DMS153 (cell line): Measurements from ENCODE around the gene IRF8.
"Not testable (repeated sequence)": the region's sequence is repeated elsewhere in the genome, so short reads cannot be mapped to it uniquely, and the experiment has no call there.

Experiments
- DNase-seq: peaks from one replicate; lab custom pipeline; 2025; lab: John Stamatoyannopoulos, UW

Gene IRF8

DNA sequence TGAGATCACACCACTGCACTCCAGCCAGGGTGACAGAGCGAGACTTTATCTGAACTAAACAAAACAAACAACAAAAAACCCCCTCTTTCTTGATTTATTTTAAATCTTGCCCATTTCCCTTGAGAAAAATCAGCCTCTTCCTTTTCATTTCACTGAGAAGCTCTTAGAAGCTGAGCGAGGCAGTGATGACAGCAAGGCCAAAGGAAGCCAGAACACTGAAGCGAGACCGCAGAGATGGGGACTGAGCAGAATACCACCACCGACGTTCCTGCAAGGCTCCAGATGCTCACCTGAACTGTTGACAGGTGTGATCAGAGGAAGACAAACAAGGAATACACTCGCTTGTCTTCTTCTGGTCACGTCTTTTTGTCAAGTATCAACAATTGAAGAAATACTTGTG, 30.5 kb upstream of the IRF8 start:
- DNase-seq = no peak

DNA sequence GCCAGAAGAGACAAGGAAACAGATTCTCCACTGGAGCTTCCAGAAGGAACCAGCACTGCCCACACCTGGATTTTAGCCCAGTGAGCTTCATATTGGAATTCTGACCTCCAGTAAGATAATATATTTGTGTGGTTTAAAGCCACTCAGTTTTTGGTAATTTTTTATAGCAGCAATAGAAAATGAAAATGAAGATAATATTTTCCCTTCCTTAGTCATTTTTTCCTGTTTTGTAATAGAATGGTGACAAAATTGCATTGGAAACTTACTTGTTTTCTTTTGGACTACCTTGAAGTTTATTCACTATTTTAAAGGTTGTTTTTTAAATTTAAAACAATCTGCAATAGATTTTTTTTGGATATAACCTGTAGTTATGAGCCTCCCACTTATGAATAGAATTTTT, 29.8 kb upstream of the IRF8 start:
- DNase-seq = no peak

DNA sequence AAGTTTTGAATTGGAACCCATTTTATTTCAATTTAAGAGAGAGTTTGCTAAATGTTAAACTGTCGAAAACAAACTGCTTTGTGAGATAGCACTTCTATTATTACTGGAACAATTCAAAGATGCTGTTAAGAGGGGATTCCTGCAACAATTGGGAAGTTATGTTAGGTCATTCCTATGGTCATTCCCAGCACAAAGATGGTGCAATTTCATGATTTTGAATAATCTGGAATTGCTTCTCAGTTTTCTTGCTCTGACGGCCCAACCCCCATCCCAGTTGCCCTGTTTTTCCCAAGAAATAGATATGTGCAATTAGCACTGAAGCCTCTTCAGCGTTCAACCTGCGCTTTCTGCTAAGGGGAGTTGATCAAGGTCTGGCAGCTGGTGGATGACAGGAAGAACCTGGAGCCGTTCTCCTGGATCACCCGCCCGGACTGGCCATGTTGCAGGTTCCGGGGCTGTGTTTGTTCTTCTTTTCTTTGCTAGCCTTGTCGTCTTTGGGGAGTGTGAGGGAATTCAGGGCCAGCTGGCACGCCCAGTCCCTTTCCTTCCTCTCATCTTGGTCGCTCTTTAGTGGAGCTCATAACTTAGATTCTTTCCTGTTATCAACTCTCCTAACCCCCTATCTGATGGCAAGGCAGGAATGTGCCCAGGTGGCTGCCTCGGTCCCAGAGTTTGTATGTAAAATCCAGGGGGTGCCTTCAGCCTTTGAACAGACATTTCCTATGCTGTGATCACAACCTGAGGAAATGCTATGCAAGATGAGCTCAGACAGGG, 29.0 kb upstream of the IRF8 start:
- DNase-seq = no peak

DNA sequence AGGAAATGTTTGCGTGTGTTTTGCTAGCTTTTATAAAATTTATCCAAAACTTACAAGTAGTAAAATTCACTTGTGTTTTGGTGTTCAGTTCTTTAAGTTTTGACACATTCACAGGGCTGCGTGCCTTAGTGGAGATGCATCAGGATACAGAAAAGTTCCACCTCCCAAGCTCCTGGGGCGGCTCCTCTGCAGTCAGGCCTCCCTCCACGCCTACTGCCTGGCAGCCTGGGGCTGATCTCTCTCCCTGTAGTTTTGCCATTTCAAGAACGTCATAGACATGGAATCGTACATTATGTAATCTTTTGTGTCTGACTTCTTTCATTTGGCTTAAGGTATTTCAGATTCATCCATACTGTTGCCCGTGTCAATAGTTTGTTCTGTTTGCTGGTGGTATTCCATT, 27.2 kb upstream of the IRF8 start:
- DNase-seq = no peak

DNA sequence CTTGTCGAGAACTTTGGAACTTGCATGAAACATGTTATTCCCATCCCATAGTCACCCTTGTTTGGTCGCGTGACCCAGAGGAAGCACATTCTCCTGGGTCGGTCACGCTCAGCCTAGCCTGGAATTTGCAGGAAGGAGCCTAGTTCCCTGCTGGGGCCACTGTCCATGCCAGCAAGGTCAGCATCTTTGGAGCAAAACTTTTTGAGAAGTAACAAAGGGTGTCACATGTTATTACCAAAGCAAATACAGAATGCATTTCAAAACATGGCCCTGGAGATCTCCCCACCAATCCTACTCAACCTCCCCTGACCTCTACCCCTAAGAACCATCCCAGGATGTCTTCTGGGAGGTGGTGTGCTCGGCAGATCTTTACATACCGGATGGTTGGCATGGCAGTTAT, 26.2 kb upstream of the IRF8 start:
- no peak for DNase-seq

DNA sequence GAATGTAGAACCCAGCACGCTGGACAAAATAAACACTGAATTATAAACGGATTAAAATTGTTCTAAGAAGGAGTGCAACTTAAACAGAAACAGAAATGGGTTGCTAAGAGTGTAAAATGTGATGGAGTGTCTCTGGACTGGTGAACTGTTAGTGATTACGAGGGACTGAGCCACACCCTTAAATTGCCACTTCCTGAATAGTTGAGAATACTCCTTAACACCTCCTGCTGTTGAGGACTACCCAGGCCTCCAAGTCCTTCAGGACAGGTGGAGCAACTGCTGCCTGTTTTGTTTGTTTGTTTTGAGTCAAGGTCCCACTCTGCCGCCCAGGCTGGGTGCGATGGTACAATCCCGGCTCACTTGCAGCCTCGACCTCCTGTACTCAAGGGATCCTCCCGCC, 25.8 kb upstream of the IRF8 start:
- no peak for DNase-seq

DNA sequence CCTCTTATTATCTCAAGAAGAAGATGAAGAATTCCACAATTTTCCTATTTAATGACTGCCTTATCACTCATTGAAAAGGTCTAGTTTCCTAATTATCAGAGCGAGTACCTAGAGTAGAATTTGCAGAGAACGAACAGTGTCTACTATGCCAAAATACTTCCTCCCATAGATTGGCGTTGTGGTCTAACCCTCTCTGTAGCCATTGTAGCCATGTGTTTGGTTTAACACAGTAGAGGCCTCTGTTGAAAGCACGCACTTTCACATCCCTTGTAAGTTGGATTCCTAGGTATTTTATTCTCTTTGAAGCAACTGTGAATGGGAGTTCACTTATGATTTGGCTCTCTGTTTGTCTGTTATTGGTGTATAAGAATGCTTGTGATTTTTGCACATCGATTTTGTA, 24.9 kb upstream of the IRF8 start:
- DNase-seq = not testable (repeated sequence)

DNA sequence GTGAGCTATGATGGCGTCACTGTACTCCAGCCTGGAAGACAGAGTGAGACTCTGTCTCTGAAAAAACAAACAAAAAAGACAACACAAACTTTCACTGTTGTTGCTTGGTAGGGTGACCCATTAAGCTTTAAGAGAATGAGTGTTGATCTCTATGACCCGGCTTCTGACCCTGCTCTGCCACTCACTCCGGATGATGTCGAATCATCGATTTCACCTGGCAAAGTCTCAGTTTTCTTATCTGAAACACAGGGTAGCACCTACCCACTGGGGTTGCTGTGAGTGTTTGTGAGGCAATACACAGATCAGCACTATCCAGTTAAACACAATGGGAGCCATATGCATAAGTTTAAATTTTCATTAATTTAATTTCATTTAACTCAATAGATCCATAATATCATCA, 20.6 kb upstream of the IRF8 start:
- no peak for DNase-seq

DNA sequence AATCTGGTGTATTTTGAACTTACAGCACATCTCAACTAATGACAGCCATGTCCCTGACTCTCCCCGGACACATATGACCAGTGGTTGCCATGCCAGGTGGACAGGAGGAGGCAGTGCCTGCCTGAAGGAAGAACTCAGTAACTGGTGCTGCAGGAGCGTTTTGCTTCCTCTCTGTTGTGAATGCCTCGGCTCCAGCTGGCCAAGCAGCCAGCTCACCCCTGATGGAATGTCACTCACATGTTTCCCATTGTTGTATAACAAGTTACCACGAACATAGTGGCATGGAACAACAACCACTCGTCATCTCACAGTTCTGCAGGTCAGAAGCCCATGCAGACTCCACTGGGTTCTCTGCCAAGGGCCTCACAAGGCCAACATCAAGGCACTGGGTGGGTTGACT, 20.1 kb upstream of the IRF8 start:
- DNase-seq = no peak

DNA sequence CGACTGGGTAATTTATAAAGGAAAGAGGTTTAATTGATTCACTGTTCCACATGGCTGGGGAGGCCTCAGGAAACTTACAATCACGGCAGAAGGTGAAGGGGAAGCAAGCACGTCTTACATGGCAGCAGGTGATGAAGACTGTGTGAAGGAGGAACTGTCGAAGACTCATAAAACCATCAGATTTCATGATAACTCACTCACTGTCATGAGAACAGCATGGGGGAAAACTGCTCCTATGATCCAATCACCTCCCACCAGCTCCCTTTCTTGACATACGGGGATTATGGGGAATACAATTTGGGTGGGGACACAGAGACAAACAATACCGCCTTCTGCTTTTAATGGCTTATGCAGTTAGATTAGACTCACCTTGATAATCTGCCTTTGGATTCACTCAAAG, 19.4 kb upstream of the IRF8 start:
- no peak for DNase-seq

DNA sequence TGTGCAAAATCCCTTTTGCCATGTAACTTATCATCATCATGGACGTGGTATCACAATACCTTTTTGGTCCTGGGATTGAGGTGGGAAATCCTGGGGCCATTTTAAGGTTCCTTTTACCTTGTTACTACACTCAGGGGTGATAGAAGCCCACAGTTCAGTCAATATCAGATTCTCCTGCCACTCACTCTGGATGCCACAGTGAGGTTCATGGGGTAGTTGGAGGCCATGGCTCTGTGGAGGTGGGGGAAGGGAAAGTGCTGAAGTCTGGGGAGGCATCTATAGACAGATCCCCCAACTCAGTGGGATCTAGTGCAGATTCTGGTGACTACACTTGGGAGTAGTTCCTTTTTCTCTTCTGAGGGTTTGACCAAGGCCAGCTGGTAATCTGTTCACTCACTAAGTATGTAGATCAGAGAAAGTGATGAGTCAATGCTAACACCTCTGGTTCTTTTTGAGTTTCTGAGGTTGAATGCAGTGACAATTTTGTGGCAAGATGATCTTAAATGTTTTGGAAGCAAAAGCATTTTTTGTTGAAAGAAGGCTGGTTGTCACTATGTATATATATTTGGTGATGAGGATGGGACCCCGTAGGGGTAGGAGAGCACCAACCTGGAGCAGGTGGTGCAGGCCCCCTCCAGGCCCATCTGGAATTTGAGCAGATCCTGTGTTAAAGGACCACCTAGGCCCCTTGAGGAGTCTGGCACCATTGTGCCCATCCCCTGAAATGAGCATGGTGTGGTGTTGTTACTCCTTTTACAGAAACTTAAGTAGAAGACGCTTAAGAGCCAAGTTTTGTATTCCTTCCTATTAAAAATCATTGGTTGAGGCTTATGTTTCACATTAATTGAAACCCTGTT, 18.8 kb upstream of the IRF8 start:
- DNase-seq = no peak

DNA sequence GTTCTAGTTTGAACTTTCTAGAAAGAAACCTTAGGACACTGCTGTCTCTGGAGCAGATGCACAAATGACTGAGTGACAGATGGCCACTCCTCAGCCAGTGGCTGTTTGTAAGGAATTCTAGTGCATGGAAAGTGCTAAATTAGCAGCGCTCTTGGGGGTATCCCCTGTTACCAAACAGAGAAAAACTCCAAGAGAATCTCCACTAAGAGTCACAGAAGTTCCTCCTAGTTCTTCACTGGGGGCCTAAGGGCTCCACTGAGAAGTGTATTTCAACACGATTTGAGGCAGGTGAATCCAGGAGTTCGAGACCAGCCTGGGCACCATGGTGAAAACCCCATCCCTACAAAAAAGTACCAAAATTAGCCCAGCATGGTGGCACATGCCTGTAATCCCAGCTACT, 18.1 kb upstream of the IRF8 start:
- no peak for DNase-seq

DNA sequence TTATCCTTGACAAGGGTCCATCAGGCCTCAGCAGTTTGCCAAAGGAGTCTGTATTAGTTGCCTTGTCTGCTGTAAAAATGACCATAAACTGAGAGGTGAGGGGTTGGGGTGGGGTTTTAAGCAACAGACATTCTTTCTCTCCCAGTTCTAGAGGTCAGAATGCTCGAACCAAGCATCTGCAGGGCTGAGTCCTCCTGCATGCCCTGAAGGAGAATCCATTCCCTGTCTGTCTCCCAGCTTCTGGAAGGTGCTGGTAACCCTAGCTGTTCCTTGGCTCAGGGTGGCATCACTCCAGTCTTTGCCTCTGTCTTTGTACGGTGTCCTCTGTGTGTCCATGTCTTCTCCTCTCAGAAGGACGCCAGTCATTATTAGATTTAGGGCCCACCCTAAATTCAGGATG, 17.5 kb upstream of the IRF8 start:
- no peak for DNase-seq

DNA sequence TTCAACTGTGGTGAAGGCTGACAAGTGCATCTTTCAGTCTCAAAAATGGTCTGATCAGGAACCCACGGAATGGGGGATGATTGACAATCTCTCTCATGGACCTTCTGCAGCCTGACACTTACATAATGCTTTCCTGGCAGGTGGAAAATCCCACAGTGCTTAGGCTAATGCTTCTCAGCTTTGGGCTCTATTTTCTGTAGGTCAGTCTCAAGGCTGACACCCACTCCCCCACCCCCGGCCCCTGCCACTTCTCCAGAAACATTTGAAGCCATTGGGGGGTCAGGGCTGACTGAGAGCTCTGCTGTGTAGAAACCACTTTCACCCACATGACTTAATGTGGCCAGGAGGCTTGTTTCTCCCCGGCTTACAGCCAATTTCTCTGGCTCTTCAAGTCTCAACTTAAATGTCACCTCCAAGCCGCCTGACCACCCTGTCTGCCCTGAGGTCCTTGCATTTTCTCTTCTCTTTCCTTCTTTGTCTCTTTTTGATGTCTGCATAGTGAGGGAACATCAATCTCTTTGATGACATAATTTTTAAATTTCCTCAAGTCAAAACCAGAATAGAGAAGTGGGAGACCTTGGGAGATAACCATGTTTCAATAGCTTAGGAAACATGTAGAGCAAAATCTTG, 16.7 kb upstream of the IRF8 start:
- no peak for DNase-seq

DNA sequence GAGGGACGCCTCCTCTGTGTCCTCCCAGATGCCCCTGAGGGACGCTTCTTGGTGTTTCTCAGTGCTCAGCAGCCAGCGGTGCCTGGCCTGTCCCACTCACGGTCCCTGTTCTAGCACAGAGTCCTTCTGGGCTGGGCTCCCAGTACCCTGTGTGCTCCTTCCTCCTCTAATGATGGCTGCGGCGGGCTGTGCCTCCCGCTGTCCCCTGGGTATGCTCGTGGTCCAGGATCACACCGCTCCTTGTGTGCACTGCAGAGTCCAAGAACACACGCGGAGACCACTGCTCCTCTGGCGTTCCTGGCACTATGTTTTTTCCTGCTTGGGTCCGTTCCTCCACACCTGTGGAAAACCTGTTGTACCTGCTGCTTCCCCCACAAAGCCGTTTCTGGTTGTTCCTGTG, 15.1 kb upstream of the IRF8 start:
- no peak for DNase-seq

DNA sequence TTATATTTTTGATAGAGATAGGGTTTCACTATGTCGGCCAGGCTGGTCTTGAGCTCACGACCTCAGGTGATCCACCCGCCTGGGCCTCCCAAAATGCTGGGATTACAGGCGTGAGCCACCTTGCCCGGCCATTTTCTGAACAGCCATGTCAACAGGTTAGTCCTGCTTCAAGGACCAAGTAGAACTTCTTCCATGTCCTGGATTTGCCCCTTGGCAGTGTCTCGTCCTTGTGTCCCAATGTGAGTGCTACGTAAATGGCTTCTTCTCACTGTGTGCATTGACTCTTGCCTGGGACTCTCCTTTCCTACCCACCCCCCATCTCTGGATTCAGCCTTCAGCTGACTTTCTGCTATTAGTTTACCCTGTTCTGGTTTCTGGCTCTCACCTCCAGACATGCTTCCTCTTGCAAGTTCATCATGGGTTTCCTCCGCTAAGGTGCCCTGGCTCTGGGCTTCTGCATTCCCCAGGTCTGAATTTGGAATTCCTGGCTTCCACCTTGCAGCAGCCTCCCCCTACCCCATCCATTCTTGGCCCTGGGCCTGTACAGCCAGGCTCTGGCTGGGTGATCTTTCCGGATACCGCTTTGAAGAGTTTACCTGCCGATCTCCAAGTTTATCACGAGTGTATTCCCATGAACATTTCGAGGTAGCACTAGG, 14.0 kb upstream of the IRF8 start:
- no peak for DNase-seq

DNA sequence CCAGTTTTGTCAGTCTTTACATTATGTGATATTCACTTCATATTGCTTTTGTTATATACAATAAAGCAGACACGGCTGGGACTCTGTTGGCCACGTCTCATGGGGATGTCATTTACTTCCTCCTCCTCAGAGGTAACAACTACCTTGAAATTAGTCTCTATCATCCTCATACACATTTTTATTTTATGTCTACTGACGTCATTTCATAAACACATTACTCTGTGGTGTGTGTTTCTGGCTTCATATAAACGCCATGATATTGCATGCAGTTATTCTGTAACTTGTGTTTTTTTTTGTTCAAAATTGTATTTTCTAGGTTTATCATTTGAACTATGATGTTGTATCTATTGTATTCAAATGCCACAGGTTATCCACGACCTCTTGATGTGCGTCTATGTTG, 13.4 kb upstream of the IRF8 start:
- no peak for DNase-seq

DNA sequence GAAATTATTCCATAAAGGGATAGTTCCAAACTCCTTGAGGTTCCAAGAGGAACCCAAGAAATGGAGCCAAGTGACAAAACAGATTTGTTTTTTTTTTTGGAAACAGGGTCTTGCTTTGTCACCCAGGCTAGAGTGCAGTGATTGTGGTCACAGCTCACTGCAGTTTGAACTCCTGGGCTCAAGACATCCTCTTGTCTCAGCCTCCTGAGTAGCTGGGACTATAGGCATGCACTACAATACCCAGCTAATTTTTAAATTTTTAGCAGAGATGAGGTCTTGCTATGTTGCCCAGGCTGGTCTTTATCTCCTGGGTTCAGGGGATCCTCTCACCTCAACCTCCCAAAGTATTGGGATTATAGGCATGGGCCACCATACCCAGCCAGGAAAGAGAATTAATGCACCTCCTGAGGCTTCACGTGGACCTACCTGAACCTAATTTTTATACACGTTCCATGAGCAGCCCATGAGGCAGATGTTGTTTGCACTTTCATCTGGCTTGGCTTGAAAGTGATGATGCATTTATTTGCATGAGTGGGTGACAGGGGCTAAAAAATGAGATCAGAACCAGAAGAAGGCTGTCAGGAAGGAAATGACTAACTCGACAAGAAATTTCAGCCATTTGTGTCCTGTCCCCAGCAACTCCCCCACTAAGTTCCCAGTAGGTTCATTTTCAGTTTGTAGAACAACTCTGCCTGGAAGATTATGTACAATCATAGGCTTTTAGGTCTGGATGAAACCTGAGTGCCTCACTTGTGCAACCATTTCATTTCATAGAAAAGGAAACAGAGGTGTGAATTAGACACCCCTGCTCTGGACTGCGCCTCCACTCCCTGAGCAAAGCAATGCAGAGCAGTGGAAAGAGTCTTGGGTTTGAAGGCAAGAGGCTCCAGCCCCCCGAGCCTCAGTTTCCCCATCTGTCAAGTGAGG, 10.3 kb upstream of the IRF8 start:
- no peak for DNase-seq

DNA sequence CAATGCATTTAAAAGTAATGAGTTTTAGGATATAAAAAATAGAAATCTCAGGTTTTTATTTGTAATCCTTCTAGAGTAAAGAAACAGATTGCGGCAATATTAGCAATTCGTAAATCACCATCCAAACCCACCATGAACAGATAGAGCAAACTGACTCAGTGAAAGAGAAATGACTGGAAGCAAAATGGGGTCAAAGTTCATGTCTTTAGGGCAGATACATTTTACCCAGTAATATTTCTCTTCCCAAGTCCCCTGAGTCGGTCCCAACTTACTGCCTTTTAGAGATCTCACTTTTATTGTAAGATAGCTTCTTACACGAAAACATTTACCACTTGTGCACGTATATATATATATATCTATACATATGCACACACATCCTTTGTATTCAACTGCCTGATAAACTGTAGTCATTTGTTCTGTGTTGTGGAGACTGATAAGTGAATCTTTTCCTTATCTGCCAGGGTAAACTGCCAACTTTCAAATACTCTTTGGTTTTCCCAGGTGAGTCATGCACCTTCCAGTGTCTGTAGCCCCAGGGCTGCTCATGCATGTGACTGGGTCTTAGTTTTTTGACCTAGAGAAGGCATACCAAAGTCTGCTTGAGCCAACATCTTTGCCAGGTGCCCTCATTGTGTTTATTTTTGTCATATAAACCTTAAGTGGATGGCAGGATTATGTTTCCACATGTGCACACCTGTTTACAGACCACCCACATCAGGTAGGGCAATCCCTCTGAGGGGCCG, 7.8 kb upstream of the IRF8 start:
- DNase-seq = no peak

DNA sequence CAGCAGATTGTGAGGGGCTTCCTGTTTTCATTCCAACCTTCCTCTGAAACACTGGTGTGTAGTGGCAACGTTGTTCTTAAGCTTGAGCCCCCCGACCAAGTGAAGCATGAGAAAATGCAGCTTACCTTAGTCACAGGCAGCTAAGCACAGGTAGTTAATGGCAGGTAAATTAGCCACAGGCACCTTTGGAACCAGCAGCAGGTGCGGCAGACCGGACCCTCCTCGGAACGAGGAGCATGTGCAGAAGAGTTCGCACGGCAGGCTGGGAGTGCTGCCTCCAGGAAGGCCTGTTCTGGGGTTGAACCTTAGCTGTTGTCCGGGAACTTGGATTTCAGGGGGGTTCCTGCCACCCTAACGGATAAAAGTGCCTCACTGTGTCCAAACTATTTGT, 7.2 kb upstream of the IRF8 start:
- no peak for DNase-seq

DNA sequence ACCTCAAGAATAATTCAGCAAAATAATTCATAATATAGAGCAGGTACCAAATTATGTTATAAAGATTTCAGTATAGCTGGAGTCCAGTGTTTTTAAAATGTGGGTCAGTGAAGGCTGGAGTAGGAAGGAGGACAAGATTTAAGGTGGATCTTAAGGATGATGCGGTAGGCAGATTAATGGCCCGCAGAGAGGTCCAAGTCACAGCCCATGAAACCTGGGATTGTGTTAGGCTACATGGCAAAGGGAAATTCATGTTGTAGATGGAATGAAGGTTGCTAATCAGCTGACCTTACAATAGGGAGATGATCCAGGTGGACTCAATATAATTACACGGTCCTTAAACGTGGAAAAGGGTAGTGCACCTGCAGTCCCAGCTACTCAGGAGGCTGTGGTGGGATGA, 6.2 kb upstream of the IRF8 start:
- DNase-seq = no peak
